HEK293T (cell line): ENCODE measurements around the gene TXNL4A.

Experiments used
- BHLHE40 ChIP-seq: fragments of 450-650 bp; IDR thresholded peaks from 2 replicates; pipeline ENCODE4 v1.6.1; 2016; ENCODE audit warnings: mild to moderate bottlenecking, moderate library complexity, borderline replicate concordance
- ELF4 ChIP-seq: fragments of 450-650 bp; IDR thresholded peaks from 2 replicates; pipeline ENCODE4 v1.6.1; 2017; ENCODE audit warnings: antibody characterized with exemption
- FOXM1 ChIP-seq: fragments of 450-650 bp; IDR thresholded peaks from 2 replicates; pipeline ENCODE4 v1.6.1; 2017; ENCODE audit warnings: mild to moderate bottlenecking, borderline replicate concordance
- PKNOX1 ChIP-seq: fragments of 450-650 bp; IDR thresholded peaks from 2 replicates; pipeline ENCODE4 v1.6.1; 2016
- SP1 ChIP-seq: fragments of 450-650 bp; IDR thresholded peaks from 2 replicates; pipeline ENCODE4 v1.6.1; 2017
- SUZ12 ChIP-seq: fragments of 450-650 bp; IDR thresholded peaks from 2 replicates; pipeline ENCODE4 v1.6.1; 2016; ENCODE audit warnings: mild to moderate bottlenecking
- TARDBP ChIP-seq: fragments of 450-650 bp; IDR thresholded peaks from 2 replicates; pipeline ENCODE4 v1.6.1; 2016

- no peak for TF ChIP-seq BHLHE40
- TF ChIP-seq SP1: no peak
- no peak for TF ChIP-seq FOXM1
- no peak for TF ChIP-seq ELF4
- no peak for TF ChIP-seq SUZ12
- no peak for TF ChIP-seq PKNOX1
- TF ChIP-seq TARDBP: no peak
These were observed 49.3 kb downstream of the TXNL4A start for GRCh38 chr18:79939096-79939495.
